Dedifferentiated amniotic fluid mesenchymal stem cell (primary cell): ENCODE data around the gene CYGB.
"Not testable (repeated sequence)": the region's sequence is repeated elsewhere in the genome, so short reads cannot be mapped to it uniquely, and the experiment has no call there.

Experiments used
- DNase-seq: peaks from one replicate; pipeline ENCODE4 v3.0.0-alpha.2; 2016; ENCODE audit errors: extremely low spot score

Gene CYGB

GRCh38 chr17:76567634-76568432 lies 30.3 kb upstream of the CYGB start:
- no peak for DNase-seq

- no peak for DNase-seq
Measured at GRCh38 chr17:76566988-76567431, 29.5 kb upstream of the CYGB start.

DNA sequence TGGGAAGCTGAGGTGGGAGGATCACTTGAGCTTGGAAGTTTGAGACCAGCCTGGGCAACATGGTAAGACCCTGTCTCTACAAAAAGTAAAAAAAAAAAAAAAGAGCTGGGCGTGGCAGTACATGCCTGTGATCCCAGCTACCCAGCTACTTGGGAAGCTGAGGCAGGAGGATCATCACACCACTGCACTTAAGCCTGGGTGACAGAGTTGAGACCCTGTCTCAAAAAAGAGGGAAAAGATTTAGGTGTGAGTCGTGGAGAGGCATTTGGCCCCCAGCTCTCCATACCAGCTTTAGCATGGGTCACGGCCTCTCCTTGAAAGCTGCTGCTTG lies 29.1 kb upstream of the CYGB start:
- DNase-seq = no peak

DNA sequence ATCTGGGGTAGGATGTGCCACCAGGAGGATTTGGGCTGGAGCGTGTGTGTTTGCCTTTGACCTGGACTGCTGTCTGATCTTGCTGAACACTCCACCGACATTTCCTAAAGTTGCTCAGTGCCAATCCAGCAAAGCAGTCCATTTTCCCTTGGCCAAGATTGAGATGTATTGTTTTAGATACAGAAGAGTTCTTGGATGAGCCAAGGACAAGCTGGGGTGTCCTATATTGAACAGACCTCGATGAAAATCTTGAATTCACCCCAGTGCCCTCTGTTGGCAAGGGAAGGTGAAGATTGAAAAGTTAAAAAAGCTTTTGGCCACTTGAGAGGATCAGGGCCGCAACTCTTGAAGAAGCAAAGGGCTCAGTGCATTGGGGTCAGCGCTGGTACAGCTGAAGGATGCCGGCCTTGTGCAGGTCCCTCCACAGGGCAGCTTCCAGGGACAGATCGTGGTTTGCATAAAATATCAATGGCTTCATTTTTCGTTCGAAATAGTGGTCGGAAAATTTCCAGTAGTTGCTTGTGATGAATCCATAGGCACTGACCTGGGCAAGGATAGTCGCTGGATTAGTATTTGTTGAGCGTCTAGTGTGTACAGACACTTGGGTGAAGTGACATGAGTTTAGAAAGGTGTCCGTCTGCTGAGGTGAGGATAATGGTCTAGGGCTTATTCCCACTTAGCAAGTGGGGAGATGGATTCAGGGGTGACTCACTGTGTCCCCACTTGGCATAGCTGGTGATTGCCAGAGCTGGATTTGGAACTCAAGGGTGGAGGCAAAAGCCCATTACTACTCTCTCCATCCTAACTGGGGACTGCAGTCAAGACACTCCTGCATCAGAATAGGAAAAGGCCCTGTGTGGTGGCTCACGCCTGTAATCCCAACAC lies 28.5 kb upstream of the CYGB start:
- DNase-seq = no peak

GRCh38 chr17:76564991-76565727 lies 27.6 kb upstream of the CYGB start:
- not testable (repeated sequence) for DNase-seq

- DNase-seq = not testable (repeated sequence)
Measured at GRCh38 chr17:76563359-76563758, 25.9 kb upstream of the CYGB start.

DNA sequence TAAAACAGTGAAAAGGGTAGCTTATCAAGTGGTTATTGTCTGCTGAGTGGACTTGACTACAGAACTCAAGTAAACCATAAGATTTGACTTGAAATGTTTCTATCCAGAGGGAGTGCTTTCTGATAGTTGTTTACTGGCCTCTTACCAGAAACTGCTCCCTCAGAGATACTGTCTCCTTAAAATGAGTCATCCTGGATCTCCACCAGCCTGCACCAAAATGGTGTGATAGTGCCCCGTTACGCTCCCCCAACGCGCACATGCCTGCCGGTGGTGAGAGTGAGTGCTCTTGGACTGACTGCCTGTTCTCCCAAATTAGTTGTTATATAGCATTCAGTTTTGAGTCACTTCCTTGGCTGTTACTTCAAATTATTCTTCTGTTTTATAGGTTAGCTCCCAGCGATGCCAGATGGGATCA lies 25.2 kb upstream of the CYGB start:
- peak; percentile 44 for DNase-seq

GRCh38 chr17:76561799-76562268 lies 24.3 kb upstream of the CYGB start:
- peak; percentile 29 for DNase-seq

DNA sequence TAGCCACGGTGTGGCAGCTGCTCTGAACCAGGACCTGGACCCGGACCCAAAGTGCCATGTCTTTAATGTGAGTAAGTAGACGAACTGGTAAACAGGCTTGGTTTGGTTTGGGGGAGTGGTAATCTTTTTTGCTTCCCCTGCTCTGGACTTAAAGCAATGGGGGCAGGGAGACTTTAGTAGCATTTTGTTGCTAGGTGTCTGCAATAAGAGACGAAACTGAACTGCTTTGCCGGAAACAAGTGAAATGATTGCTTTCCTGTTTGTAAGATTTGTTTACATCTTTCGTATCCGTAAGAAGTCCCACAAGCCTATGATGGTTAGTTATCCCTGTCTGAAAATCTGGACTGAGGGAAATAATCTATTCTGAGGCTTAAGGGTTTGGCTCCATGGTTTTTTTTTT lies 23.8 kb upstream of the CYGB start:
- no peak for DNase-seq

DNA sequence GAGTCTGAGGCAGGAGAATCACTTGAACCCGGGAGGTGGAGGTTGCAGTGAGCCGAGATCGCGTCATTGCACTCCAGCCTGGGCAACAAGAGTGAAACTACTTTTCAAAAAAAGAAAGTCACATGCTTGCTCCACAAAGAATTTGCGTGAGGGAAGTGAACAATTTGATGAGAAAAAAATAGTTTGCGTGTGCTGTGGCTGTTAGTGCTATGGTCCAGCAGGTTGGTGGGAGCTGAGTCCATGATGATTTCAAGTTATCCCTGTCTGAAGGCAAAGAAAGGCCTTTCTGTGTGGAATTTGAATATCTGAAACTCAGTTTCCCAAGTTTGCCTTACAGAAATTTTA lies 23.3 kb upstream of the CYGB start:
- DNase-seq = no peak

- DNase-seq = no peak
Measured at GRCh38 chr17:76560036-76560876, 22.7 kb upstream of the CYGB start.

DNA sequence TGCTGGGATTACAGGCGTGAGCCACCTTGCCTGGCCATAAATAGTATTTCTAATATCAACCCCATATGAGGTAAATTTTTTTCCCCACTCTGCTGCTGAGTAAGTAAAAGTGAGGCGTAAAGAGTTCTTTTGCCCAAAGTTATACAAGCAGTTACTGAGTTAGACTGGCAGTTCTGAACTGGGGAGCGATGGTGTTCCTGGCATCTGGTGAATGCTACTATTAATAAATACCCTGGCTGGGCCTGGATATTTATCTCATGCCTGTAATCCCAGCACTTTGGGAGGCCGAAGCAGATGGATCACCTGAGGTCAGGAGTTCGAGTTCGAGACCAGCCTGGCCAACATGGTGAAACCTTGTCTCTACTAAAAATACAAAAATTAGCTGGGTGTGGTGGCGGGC lies 22.0 kb upstream of the CYGB start:
- DNase-seq = not testable (repeated sequence)

DNA sequence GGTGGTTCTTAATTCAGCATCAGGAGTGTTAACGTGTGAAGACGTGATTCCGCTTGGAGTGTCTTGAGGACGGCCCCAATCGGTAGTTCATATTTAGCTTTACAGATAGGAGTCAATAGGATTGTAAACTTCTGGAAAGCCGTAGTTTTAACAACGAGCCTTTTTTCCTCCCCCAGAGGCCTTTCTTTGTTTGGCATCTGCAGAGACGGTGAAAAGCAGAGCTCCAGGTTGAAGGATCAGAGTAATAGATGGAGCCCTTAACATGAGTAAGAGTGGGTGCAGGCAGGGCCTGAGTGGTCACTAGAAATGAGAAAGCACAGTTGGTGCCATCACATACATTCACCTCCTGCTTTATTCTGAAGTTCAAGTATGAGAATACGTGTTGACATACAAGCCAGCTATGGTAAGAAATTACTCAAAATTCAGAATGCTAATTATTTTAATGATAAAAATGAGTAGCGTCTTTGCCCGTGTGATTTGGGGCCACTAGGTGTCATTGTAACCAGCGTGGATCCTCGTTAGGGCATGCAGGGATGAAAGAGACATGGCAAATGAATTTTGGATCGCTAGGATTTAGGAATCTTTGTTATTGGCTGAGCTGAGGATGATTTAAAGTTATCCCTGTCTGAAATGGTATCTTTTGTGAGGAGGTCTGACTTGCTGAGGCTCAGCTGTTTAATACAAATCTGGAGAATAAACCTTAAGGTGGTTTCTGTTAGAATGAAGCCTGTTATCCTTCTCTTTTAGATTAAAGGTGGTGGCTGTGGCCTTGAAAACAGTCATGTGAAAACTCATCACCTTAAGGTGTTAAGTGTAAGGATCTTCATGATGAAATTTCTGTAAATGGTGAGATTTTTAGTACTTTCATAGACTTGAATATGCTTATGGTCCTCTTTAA lies 20.9 kb upstream of the CYGB start:
- DNase-seq = peak; percentile 28

GRCh38 chr17:76557368-76558197 lies 20.1 kb upstream of the CYGB start:
- peak; percentile 98 for DNase-seq

DNA sequence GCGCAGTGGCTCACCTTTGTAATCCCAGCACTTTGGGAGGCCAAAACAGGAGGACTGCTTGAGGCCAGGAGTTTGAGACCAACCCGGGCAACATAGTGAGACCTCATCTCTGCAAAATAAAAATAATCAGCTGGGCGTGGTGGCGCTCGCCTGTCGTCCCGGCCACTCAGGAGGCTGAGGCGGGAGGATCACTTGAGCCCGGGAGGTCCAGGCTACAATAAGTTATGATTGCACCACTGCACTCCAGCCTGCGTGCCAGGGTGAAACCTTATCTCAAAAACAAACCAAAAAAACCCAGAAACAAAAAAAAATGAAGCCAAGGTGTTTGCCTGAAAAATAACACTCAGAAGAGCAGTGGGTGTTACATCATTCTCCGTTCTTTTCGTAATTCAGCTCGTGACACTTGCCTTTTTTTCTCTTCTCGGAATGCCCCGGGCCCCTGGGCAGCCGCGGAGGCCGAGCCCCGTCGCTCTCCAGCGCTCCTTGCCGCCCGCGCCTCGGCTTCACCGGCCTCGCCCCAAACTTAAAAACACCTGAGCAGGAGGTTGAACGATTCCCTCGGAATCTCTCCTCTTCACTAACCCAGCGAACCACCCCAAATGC lies 19.4 kb upstream of the CYGB start:
- DNase-seq = no peak

DNA sequence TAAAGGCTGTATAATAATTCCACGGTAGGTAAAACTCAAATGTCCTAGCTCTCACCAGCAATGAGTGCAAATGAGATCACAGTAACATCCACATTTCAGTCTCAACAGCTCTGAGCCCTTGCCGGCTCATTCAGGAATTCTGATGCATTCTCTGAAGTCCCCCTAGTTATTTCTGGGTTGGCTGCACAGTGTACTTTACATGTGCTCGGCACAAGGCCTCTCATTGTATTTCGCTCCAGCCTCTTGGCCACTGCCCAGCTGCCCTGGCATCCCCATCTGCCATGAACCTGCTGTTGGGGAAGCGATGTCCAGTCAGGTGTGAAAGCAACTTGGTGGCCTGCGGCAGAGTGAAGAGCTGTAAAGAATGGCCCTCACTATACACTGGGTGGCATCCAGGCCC lies 16.6 kb upstream of the CYGB start:
- DNase-seq = no peak

GRCh38 chr17:76553178-76553908 lies 15.8 kb upstream of the CYGB start:
- DNase-seq = no peak

DNA sequence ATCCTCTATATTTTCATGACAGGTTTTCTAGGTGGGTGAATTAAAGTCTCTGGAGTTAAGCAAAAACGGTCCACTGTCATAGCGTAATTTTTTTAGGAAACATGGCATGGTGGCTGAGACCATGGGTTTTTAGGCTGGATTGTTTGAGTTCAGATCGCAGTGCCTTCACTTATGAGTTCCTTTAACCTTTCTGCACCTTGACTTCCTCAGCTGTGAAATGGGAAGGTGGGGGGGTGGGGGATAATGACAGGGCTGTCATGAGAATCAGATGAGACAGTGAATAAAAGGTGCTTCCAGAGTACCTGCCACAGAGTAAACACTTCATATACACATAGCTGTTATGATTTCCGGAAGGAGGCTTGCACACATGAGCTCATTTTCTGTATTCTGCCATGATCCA lies 14.2 kb upstream of the CYGB start:
- DNase-seq = no peak
